Urinary bladder (tissue), 4 donors: ENCODE data around the gene FBH1. TPM values are rescaled to one million over a fixed set of nuclear protein-coding genes. Genes with fewer than 3 reads are reported as not detected.

Experiments used
- DNase-seq: peaks from one replicate; pipeline ENCODE4 v3.0.0-alpha.2; 2015; ENCODE audit errors: extremely low spot score
- H3K27ac ChIP-seq: one replicate; pipeline ENCODE4 v1.5.1; 2013; ENCODE audit warnings: low read depth, mild to moderate bottlenecking, moderate library complexity
- H3K36me3 ChIP-seq: one replicate; pipeline ENCODE4 v1.6.1; 2013; ENCODE audit warnings: mild to moderate bottlenecking, moderate library complexity; ENCODE audit not compliant: insufficient read depth
- H3K4me1 ChIP-seq: one replicate; pipeline ENCODE4 v1.6.1; 2013; ENCODE audit warnings: mild to moderate bottlenecking, moderate library complexity; ENCODE audit not compliant: insufficient read depth
- H3K4me3 ChIP-seq: one replicate; pipeline ENCODE4 v1.5.1; 2013; ENCODE audit warnings: low read depth, low read length
- WGBS: extraction: QIAGEN DNeasy Blood & Tissue Kit; methylation state at CpG from one replicate; pipeline ENCODE4 v1.1.7; 2013; 5-methylcytosine and 5-hydroxymethylcytosine counted together
- polyA plus RNA-seq: library from polyadenylated mRNA; stranded (reverse); fragments of 200-250 nt; gene quantifications from one replicate; pipeline ENCODE4 v1.2.3, GENCODE V29; 2013
- total RNA-seq: library from RNA; depleted of rRNA; stranded (reverse); fragments of >200 nt; gene quantifications from one replicate; pipeline ENCODE4 v1.2.3, GENCODE V29; 2014
- donor health status: healthy with polysubstance abuse.
- donor health status: healthy.

Gene FBH1
- total and polyA plus RNA-seq, 2 donors: 57.4 to 65.7 TPM

- Histone ChIP-seq H3K27ac (no peak overlapping the region), H3K4me3 (peak overlapping the region; percentile 87), H3K4me1 (peaks cover 2% of the 10 kb centered on the region), H3K36me3 (no peaks in the 10 kb centered on the region)
- under 1% methylated on average over 80 of the region's 80 CpGs for WGBS
- DNase-seq: no peak
Measured at GRCh38 chr10:5888843-5889623, 1.0 kb upstream of the FBH1 start.

GRCh38 chr10:5890452-5890915, 441 bp downstream of the FBH1 start:
- H3K4me1 ChIP-seq: peaks cover 2% of the 10 kb centered on the region
- H3K4me3 ChIP-seq: peak overlapping the region; percentile 100
- H3K27ac ChIP-seq: peak overlapping the region; percentile 14
- H3K36me3 ChIP-seq: no peaks in the 10 kb centered on the region
- DNase-seq: no peak
- WGBS: under 1% methylated on average over 40 of the region's 40 CpGs

GRCh38 chr10:5891009-5891408, 966 bp downstream of the FBH1 start:
- Histone ChIP-seq H3K4me3 (peak overlapping the region; percentile 100), H3K27ac (peak overlapping the region; percentile 14), H3K36me3 (no peaks in the 10 kb centered on the region), H3K4me1 (peaks cover 2% of the 10 kb centered on the region)
- no peak for DNase-seq
- WGBS: 44% methylated on average over 7 of the region's 7 CpGs

GRCh38 chr10:5892007-5892406, 2.0 kb downstream of the FBH1 start:
- no peak for DNase-seq
- Histone ChIP-seq H3K4me3 (no peak overlapping the region), H3K4me1 (peaks cover 2% of the 10 kb centered on the region), H3K27ac (no peak overlapping the region), H3K36me3 (no peaks in the 10 kb centered on the region)
- WGBS: 77% methylated on average over 8 of the region's 8 CpGs

GRCh38 chr10:5893321-5893720, 3.3 kb downstream of the FBH1 start:
- Histone ChIP-seq H3K4me3 (no peak overlapping the region), H3K27ac (no peak overlapping the region), H3K4me1 (peaks cover 2% of the 10 kb centered on the region), H3K36me3 (no peaks in the 10 kb centered on the region)
- no peak for DNase-seq
- 75% methylated on average over 2 of the region's 2 CpGs for WGBS

GRCh38 chr10:5894403-5894802, 4.4 kb downstream of the FBH1 start:
- H3K4me3 ChIP-seq: no peak overlapping the region

GRCh38 chr10:5894873-5895272, 4.8 kb downstream of the FBH1 start:
- no peaks in the 10 kb centered on the region for H3K36me3 ChIP-seq
- WGBS: 88% methylated on average over 8 of the region's 8 CpGs
- DNase-seq: no peak
- H3K27ac ChIP-seq: no peak overlapping the region
- H3K4me1 ChIP-seq: peaks cover 2% of the 10 kb centered on the region
- no peak overlapping the region for H3K4me3 ChIP-seq

More at GRCh38 chr10:5894403-5894802, 4.4 kb downstream of the FBH1 start:
- WGBS: 66% methylated on average over 4 of the region's 4 CpGs
- no peaks in the 10 kb centered on the region for H3K36me3 ChIP-seq
- peaks cover 2% of the 10 kb centered on the region for H3K4me1 ChIP-seq
- H3K27ac ChIP-seq: no peak overlapping the region
- no peak for DNase-seq

- 84% methylated on average over 3 of the region's 3 CpGs for WGBS
Measured at GRCh38 chr10:5895365-5895764, 5.3 kb downstream of the FBH1 start.

GRCh38 chr10:5895804-5896203, 5.8 kb downstream of the FBH1 start:
- peaks cover 2% of the 10 kb centered on the region for H3K4me1 ChIP-seq
- DNase-seq: no peak
- WGBS: 85% methylated on average over 9 of the region's 9 CpGs
- H3K4me3 ChIP-seq: no peak overlapping the region
- H3K36me3 ChIP-seq: no peaks in the 10 kb centered on the region
- H3K27ac ChIP-seq: no peak overlapping the region

More at GRCh38 chr10:5895365-5895764, 5.3 kb downstream of the FBH1 start:
- Histone ChIP-seq H3K4me1 (peaks cover 2% of the 10 kb centered on the region), H3K27ac (no peak overlapping the region), H3K4me3 (no peak overlapping the region), H3K36me3 (no peaks in the 10 kb centered on the region)
- no peak for DNase-seq

GRCh38 chr10:5896208-5897052, 6.4 kb downstream of the FBH1 start:
- H3K4me1 ChIP-seq: peaks cover 2% of the 10 kb centered on the region
- no peak overlapping the region for H3K4me3 ChIP-seq
- no peaks in the 10 kb centered on the region for H3K36me3 ChIP-seq
- no peak for DNase-seq
- 83% methylated on average over 5 of the region's 5 CpGs for WGBS
- no peak overlapping the region for H3K27ac ChIP-seq

- DNase-seq: no peak
- WGBS: 82% methylated on average over 4 of the region's 4 CpGs
- H3K36me3 ChIP-seq: no peaks in the 10 kb centered on the region
- peaks cover 1% of the 10 kb centered on the region for H3K4me1 ChIP-seq
- no peak overlapping the region for H3K4me3 ChIP-seq
- no peak overlapping the region for H3K27ac ChIP-seq
Measured at GRCh38 chr10:5897053-5897340, 7.0 kb downstream of the FBH1 start.

GRCh38 chr10:5897504-5897903, 7.5 kb downstream of the FBH1 start:
- no peaks in the 10 kb centered on the region for H3K36me3 ChIP-seq
- DNase-seq: no peak
- no peaks in the 10 kb centered on the region for H3K4me1 ChIP-seq
- H3K27ac ChIP-seq: no peak overlapping the region
- WGBS: 96% methylated on average over 8 of the region's 8 CpGs
- H3K4me3 ChIP-seq: no peak overlapping the region

GRCh38 chr10:5898163-5898562, 8.1 kb downstream of the FBH1 start:
- Histone ChIP-seq H3K4me3 (no peak overlapping the region), H3K27ac (no peak overlapping the region), H3K4me1 (no peaks in the 10 kb centered on the region), H3K36me3 (no peaks in the 10 kb centered on the region)
- over 99% methylated on average over 7 of the region's 7 CpGs for WGBS
- no peak for DNase-seq

- Histone ChIP-seq H3K4me3 (no peak overlapping the region), H3K4me1 (no peaks in the 10 kb centered on the region), H3K27ac (no peak overlapping the region), H3K36me3 (no peaks in the 10 kb centered on the region)
- no peak for DNase-seq
- 97% methylated on average over 13 of the region's 13 CpGs for WGBS
Measured at GRCh38 chr10:5900247-5900646, 10.2 kb downstream of the FBH1 start.
